Measurements from ENCODE around the gene NYAP1. TPM values are rescaled to one million over a fixed set of nuclear protein-coding genes. Genes with fewer than 3 reads are reported as not detected.
"Not testable (repeated sequence)": the region's sequence is repeated elsewhere in the genome, so short reads cannot be mapped to it uniquely, and the experiment has no call there.

The NYAP1 gene
- total RNA-seq, 1 donor from 2014 or later = 0.99 TPM

DNA sequence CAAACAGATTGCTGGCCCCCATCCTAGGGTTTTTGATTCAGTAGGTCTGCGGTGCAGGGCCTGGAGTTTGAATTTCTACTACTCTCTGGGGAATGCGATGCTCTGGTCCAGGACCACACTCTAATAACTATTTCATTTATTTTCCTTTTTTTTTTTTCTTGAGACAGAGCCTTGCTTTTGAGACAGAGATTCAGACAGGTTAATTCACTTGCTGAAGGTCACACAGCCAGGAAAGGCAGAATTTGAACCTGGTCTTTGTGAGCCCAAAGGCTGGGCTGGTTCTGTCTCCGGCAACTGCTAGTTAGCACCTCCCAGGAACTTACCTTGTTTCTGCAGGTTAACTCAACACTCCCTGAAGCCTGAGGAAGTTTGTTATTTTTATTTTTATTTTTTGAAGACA lies 31.2 kb upstream of the NYAP1 start:
- Mint-ChIP-seq H3K36me3 (ENCODE audit: unreplicated experiment) (no peaks in the 10 kb centered on the region), H3K9me3 (ENCODE audit: unreplicated experiment) (no peaks in the 10 kb centered on the region), H3K4me1 (ENCODE audit: unreplicated experiment) (peaks cover 3% of the 10 kb centered on the region), H3K27me3 (ENCODE audit: unreplicated experiment) (no peaks in the 10 kb centered on the region), H3K27ac (ENCODE audit: unreplicated experiment) (no peak overlapping the region), H3K4me3 (ENCODE audit: unreplicated experiment) (no peak overlapping the region)
- TF ChIP-seq, protein P1, sequence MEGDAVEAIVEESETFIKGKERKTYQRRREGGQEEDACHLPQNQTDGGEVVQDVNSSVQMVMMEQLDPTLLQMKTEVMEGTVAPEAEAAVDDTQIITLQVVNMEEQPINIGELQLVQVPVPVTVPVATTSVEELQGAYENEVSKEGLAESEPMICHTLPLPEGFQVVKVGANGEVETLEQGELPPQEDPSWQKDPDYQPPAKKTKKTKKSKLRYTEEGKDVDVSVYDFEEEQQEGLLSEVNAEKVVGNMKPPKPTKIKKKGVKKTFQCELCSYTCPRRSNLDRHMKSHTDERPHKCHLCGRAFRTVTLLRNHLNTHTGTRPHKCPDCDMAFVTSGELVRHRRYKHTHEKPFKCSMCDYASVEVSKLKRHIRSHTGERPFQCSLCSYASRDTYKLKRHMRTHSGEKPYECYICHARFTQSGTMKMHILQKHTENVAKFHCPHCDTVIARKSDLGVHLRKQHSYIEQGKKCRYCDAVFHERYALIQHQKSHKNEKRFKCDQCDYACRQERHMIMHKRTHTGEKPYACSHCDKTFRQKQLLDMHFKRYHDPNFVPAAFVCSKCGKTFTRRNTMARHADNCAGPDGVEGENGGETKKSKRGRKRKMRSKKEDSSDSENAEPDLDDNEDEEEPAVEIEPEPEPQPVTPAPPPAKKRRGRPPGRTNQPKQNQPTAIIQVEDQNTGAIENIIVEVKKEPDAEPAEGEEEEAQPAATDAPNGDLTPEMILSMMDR (IDR thresholded peaks at IDR 0.05) = no peak
- no peak for DNase-seq (ENCODE audit: extremely low spot score, unreplicated experiment)

DNA sequence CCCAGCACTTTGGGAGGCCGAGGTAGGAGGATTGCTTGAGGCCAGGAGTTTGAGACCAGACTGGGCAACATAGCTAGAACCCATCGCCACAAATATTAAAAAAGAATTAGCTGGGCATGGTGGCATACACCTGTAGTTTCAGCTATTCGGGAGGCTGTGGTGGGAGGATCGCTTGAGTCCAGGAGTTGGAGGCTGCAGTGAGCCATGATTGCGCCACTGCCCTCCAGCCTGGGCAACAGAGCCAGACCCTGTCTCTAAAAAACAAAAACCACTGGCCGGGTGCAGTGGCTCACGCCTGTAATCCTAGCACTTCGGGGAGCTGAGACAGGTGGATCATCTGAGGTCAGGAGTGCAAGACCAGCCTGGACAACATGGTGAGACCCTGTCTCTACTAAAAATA lies 29.9 kb upstream of the NYAP1 start:
- not testable (repeated sequence) for H3K4me1 Mint-ChIP-seq (ENCODE audit: unreplicated experiment); H3K27me3 Mint-ChIP-seq (ENCODE audit: unreplicated experiment); H3K27ac Mint-ChIP-seq (ENCODE audit: unreplicated experiment)

DNA sequence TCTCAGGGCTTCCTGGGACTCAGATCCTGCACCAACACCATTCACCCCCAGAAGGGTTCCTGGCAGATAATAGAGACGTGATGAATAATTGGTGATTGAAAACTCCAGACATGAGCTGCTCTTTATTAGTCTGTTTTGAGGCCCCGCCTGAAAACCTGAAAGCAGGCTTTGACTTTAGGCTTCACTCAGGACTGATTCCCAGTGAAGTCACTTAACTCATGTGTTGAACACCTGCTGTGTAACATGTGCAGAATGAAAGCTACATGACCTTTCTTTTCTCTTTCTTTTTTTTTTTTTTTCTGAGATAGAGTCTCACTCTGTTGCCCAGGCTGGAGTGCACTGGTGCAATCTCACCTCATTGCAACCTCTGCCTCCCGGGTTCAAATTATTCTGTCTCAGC lies 28.5 kb upstream of the NYAP1 start:
- TF ChIP-seq, protein P1 (IDR thresholded peaks at IDR 0.05) = no peak
- H3K4me1 Mint-ChIP-seq (ENCODE audit: unreplicated experiment) = peaks cover 3% of the 10 kb centered on the region
- no peak overlapping the region for H3K27ac Mint-ChIP-seq (ENCODE audit: unreplicated experiment)
- no peaks in the 10 kb centered on the region for H3K36me3 Mint-ChIP-seq (ENCODE audit: unreplicated experiment)
- DNase-seq (ENCODE audit: extremely low spot score, unreplicated experiment) = no peak
- H3K4me3 Mint-ChIP-seq (ENCODE audit: unreplicated experiment) = no peak overlapping the region
- no peaks in the 10 kb centered on the region for H3K9me3 Mint-ChIP-seq (ENCODE audit: unreplicated experiment)
- H3K27me3 Mint-ChIP-seq (ENCODE audit: unreplicated experiment) = no peaks in the 10 kb centered on the region

More for the DNA sequence above, 29.9 kb upstream of the NYAP1 start:
- H3K4me3 Mint-ChIP-seq (ENCODE audit: unreplicated experiment); DNase-seq (ENCODE audit: extremely low spot score, unreplicated experiment); H3K36me3 Mint-ChIP-seq (ENCODE audit: unreplicated experiment); H3K9me3 Mint-ChIP-seq (ENCODE audit: unreplicated experiment): not testable (repeated sequence)

DNA sequence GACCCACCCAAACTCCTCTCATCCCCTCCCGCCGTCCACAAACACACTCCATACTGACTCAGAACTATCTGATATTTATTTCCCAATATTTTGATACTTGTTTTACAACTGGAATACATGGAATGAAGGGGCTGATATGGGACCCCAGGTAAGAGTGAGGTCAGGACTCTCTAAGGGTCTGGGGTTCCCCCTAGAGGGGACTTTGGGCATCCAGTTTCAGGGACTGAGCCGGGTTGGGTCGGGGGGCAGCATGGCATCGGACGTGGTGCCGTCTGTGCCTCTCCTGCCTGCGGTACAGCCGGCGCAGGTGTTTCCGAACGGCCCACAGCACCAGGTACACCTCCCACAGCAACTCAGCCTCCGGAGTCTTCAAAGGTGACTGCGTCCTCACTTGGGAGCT lies 27.2 kb upstream of the NYAP1 start:
- Mint-ChIP-seq H3K9me3 (ENCODE audit: unreplicated experiment) (no peaks in the 10 kb centered on the region), H3K4me3 (ENCODE audit: unreplicated experiment) (no peak overlapping the region), H3K27me3 (ENCODE audit: unreplicated experiment) (no peaks in the 10 kb centered on the region), H3K4me1 (ENCODE audit: unreplicated experiment) (no peaks in the 10 kb centered on the region), H3K27ac (ENCODE audit: unreplicated experiment) (no peak overlapping the region), H3K36me3 (ENCODE audit: unreplicated experiment) (no peaks in the 10 kb centered on the region)
- no peak for DNase-seq (ENCODE audit: extremely low spot score, unreplicated experiment)
- TF ChIP-seq, protein P1 (IDR thresholded peaks at IDR 0.05) = no peak

DNA sequence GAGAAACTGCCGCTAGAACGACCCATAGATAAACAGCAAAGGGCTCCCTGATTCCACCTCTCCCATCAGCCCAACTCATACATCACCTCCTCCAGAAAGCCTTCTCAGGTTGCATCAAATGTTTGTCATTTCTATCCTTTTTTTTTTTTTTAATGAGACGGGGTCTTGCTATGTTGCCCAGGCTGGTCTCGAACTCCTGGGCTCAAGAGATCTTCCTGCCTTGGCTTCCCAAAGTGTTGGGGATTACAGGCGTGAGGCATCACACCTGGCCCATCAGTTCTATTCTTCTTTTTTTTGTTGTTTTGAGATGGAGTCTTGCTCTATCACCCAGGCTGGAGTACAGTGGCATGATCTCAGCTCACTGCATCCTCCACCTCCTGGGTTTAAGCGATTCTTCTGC lies 26.7 kb upstream of the NYAP1 start:
- DNase-seq (ENCODE audit: extremely low spot score, unreplicated experiment) = no peak
- no peaks in the 10 kb centered on the region for H3K9me3 Mint-ChIP-seq (ENCODE audit: unreplicated experiment)
- H3K36me3 Mint-ChIP-seq (ENCODE audit: unreplicated experiment) = no peaks in the 10 kb centered on the region
- no peaks in the 10 kb centered on the region for H3K27me3 Mint-ChIP-seq (ENCODE audit: unreplicated experiment)
- TF ChIP-seq, protein P1 (IDR thresholded peaks at IDR 0.05) = no peak
- H3K27ac Mint-ChIP-seq (ENCODE audit: unreplicated experiment) = no peak overlapping the region
- H3K4me1 Mint-ChIP-seq (ENCODE audit: unreplicated experiment) = no peaks in the 10 kb centered on the region
- no peak overlapping the region for H3K4me3 Mint-ChIP-seq (ENCODE audit: unreplicated experiment)

DNA sequence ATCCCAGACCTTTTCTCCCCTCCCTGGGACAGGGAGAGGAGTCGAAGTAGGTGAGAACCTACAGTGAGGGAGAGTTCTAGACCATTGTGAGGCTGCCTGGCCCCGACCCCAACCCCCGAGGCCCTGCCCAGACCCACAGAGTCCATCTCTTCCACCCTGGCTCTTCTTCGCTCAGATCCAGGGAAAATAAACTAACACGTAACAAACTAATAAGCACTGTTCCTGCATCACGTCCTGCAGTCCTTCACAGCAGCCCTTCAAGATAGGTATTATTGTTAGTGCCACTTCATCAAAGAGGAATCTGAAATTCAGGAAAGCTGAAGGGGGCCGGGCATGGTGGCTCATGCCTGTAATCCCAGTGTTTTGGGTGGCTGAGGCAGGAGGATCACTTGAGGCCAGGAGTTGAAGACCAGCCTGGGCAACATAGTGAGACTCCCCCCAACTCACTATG lies 19.5 kb upstream of the NYAP1 start, which contains the start of gene SPACDR:
Gene SPACDR (minus strand): TSS at position 51 of the 451 bp plus-strand sequence. CDS start 235 bp downstream, outside the sequence.
- no peaks in the 10 kb centered on the region for H3K9me3 Mint-ChIP-seq (ENCODE audit: unreplicated experiment)
- H3K27ac Mint-ChIP-seq (ENCODE audit: unreplicated experiment) = no peak within 1 kb of the TSS
- H3K4me3 Mint-ChIP-seq (ENCODE audit: unreplicated experiment) = no peak within 1 kb of the TSS
- H3K27me3 Mint-ChIP-seq (ENCODE audit: unreplicated experiment) = no peaks in the 10 kb centered on the region
- TF ChIP-seq, protein P1 (IDR thresholded peaks at IDR 0.05) = no peak
- no peak for DNase-seq (ENCODE audit: extremely low spot score, unreplicated experiment)
- no peaks in the 10 kb centered on the region for H3K36me3 Mint-ChIP-seq (ENCODE audit: unreplicated experiment)
- peaks cover 15% of the 10 kb centered on the region for H3K4me1 Mint-ChIP-seq (ENCODE audit: unreplicated experiment)

All from osteocyte (in vitro differentiated cells).